Upper lobe of left lung (tissue), 6 donors: Measurements from ENCODE around the gene TRIM9. TPM values are rescaled to one million over a fixed set of nuclear protein-coding genes. Genes with fewer than 3 reads are reported as not detected.
"Not testable (repeated sequence)": the region's sequence is repeated elsewhere in the genome, so short reads cannot be mapped to it uniquely, and the experiment has no call there.

ENCODE experiments used
- ATAC-seq, 2 donors: fragments of 200-7000 bp; cut with Tn5 transposase; one replicate each; pipeline ENCODE4 v1.9.1; 2022; ENCODE audit warnings: mild to moderate bottlenecking in 2 of 2, moderate library complexity in 2 of 2; ENCODE audit not compliant: low FRiP score in 2 of 2
- DNase-seq, 2 donors: peaks; one replicate each; pipeline ENCODE4 v3.0.0-alpha.2; 2019 to 2020
- H3K27ac ChIP-seq, 4 donors: fragments of 200-600 bp; sonication (generic); one replicate each; pipeline ENCODE4 v1.5.1; 2016 to 2019
- H3K27me3 ChIP-seq, 4 donors: fragments of 200-600 bp; sonication (generic); one replicate each; pipeline ENCODE4 v1.5.1; 2017 to 2019
- H3K36me3 ChIP-seq, 4 donors: fragments of 200-600 bp; sonication (generic); one replicate each; pipeline ENCODE4 v1.5.1; 2016 to 2019
- H3K4me1 ChIP-seq, 4 donors: fragments of 200-600 bp; sonication (generic); one replicate each; pipeline ENCODE4 v1.5.1; 2018 to 2019
- H3K4me3 ChIP-seq, 4 donors: fragments of 200-600 bp; sonication (generic); one replicate each; pipeline ENCODE4 v1.5.1; 2017 to 2019; ENCODE audit warnings: mild to moderate bottlenecking in 2 of 4, moderate library complexity in 1 of 4
- H3K9me3 ChIP-seq, 4 donors: fragments of 200-600 bp; sonication (generic); one replicate each; pipeline ENCODE4 v1.5.1; 2018 to 2019
- CTCF ChIP-seq, 6 experiments: fragments of 450-650 bp in 4 of 6; fragments of 200-600 bp in 2 of 6; sonication (generic) in 2 of 6; IDR thresholded peaks; one replicate each; pipeline ENCODE4 v1.5.1; 2016 to 2019; ENCODE audit warnings: antibody characterized with exemption in 6 of 6
- EP300 ChIP-seq, 4 donors: sonication (generic); formaldehyde crosslinking; IDR thresholded peaks; one replicate each; pipeline ENCODE4 v1.5.1; 2017; ENCODE audit warnings: antibody characterized with exemption in 4 of 4, control low read depth in 2 of 4
- POLR2A ChIP-seq, 4 donors: fragments of 450-650 bp; IDR thresholded peaks; one replicate each; pipeline ENCODE4 v1.5.1; 2016 to 2017; ENCODE audit warnings: antibody characterized with exemption in 4 of 4, mild to moderate bottlenecking in 2 of 4
- POLR2AphosphoS5 ChIP-seq, 2 donors: sonication (generic); formaldehyde crosslinking; IDR thresholded peaks; one replicate each; pipeline ENCODE4 v1.5.1; 2017; ENCODE audit warnings: antibody characterized with exemption in 2 of 2
- WGBS, 2 donors: methylation state at CpG; one replicate each; pipeline ENCODE4 v1.1.5; 2017 to 2018; 5-methylcytosine and 5-hydroxymethylcytosine counted together
- total RNA-seq, 6 donors: library from RNA; depleted of rRNA in 4 of 6; stranded (reverse); fragments of >200 nt in 4 of 6; gene quantifications; one replicate each; pipeline versions ENCODE4 v1.1.0 to v1.2.1, GENCODE V29; 2016 to 2021
- donor health status: DM: no; HTN: no; CAD: no; lungs with moderate emphysema.
- donor health status: DM: no; HTN: yes; CAD: no; lungs with severe emphysema.

TRIM9 gene
- total RNA-seq, 6 donors from 2014 or later: 0.30 to 3.1 (median 0.78) TPM

GRCh38 chr14:50963919-50964318 lies 131.0 kb downstream of the TRIM9 start:
- ATAC-seq: no peak
- no peak overlapping the region for H3K27ac ChIP-seq
- WGBS, 2 donors: 94 to 96% methylated on average over 5 of the region's 5 CpGs

DNA sequence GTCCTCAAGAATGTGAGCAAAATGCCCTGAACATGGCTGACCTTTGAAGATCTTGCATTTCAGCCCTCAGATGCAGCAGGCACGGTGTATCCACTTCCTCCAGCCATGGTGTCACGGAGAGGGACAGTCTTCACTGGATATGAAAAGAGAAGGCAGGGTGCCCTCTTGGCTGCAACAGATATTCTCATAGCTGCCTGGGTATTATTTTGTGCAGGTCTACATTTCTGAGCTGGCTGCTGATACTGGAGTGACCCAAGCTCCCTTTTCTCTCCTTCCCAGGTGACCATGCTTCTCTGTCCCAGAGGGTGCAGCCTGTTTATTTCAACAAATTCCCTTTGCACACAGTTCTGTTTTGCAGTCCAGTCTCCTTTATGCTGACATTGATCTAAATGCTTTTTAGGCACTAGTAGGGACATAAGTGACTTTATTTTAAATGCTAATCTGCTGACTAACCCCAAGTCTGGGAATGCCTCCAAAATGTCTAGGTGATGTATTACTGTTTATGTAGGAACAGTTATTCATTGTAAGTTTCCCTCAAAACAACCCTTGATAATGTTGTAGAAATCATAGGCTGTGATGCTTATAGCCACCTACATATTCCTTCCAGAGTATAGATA lies 133.2 kb downstream of the TRIM9 start:
- no peaks in the 10 kb centered on the region for H3K36me3 ChIP-seq
- peak overlapping the region in 1 of 4 donors; percentile 39 for H3K27ac ChIP-seq
- H3K4me1 ChIP-seq: peaks cover 10 to 21% (median 18%) of the 10 kb centered on the region in 4 donors
- no peak overlapping the region for H3K4me3 ChIP-seq
- ATAC-seq: peak in 1 of 2 donors; percentile 66
- 26 to 39% methylated on average over 2 of the region's 2 CpGs for WGBS, 2 donors
- no peak for DNase-seq
- H3K27me3 ChIP-seq: no peaks in the 10 kb centered on the region
- TF ChIP-seq CTCF (IDR thresholded peaks at IDR 0.05): no peak
- no peak for TF ChIP-seq EP300 (IDR thresholded peaks at IDR 0.05)
- no peak for TF ChIP-seq POLR2A (IDR thresholded peaks at IDR 0.05)
- no peaks in the 10 kb centered on the region for H3K9me3 ChIP-seq

More at GRCh38 chr14:50963919-50964318, 131.0 kb downstream of the TRIM9 start:
- Histone ChIP-seq H3K4me3 (no peak overlapping the region), H3K9me3 (no peaks in the 10 kb centered on the region), H3K4me1 (peaks cover 10 to 21% (median 18%) of the 10 kb centered on the region in 4 donors), H3K36me3 (no peaks in the 10 kb centered on the region), H3K27me3 (no peaks in the 10 kb centered on the region)
- no peak for DNase-seq
- TF ChIP-seq EP300 (IDR thresholded peaks at IDR 0.05) (no peak), POLR2A (IDR thresholded peaks at IDR 0.05) (no peak), CTCF (IDR thresholded peaks at IDR 0.05) (no peak), POLR2AphosphoS5 (IDR thresholded peaks at IDR 0.05) (no peak)

GRCh38 chr14:50957296-50957695 lies 137.6 kb downstream of the TRIM9 start:
- TF ChIP-seq POLR2AphosphoS5 (IDR thresholded peaks at IDR 0.05) (no peak), EP300 (IDR thresholded peaks at IDR 0.05) (no peak), POLR2A (IDR thresholded peaks at IDR 0.05) (no peak), CTCF (IDR thresholded peaks at IDR 0.05) (no peak)
- Histone ChIP-seq H3K36me3 (no peaks in the 10 kb centered on the region), H3K4me1 (peaks cover 18 to 26% (median 21%) of the 10 kb centered on the region in 4 donors), H3K27ac (no peak overlapping the region), H3K27me3 (no peaks in the 10 kb centered on the region), H3K9me3 (no peaks in the 10 kb centered on the region), H3K4me3 (no peak overlapping the region)
- no peak for DNase-seq
- WGBS, 2 donors: 44 to 57% methylated on average over 3 of the region's 3 CpGs
- peak in 1 of 2 donors; percentile 39 for ATAC-seq

DNA sequence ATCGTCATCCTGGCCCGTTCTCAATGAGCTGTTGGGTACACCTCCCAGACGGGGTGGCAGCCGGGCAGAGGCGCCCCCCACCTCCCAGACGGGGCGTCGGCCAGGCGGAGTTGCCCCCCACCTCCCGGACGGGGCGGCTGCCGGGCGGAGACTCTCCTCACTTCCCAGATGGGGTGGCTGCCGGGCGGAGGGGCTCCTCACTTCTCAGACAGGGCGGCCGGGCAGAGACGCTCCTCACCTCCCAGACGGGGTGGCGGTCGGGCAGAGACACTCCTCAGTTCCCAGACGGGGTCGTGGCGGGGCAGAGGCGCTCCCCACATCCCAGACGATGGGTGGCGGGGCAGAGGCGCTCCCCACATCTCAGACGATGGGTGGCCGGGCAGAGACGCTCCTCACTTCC lies 138.5 kb downstream of the TRIM9 start:
- not testable (repeated sequence) for H3K27me3 ChIP-seq, H3K27ac ChIP-seq, ATAC-seq, H3K4me3 ChIP-seq, H3K9me3 ChIP-seq, H3K36me3 ChIP-seq
- peak in 1 of 2 donors; percentile 73 for DNase-seq
- 87 to 93% methylated on average over 10 to 25 of the region's 32 CpGs for WGBS, 2 donors
- peaks cover 11 to 20% (median 14%) of the 10 kb centered on the region in 4 donors for H3K4me1 ChIP-seq

GRCh38 chr14:50955373-50956043 lies 139.4 kb downstream of the TRIM9 start:
- DNase-seq (peak in 1 of 2 donors; percentile 75), ATAC-seq (peak; percentile 77 to 97)
- Histone ChIP-seq H3K36me3 (no peaks in the 10 kb centered on the region), H3K4me3 (no peak overlapping the region), H3K9me3 (no peaks in the 10 kb centered on the region), H3K4me1 (peaks cover 4 to 12% (median 9%) of the 10 kb centered on the region in 4 donors), H3K27ac (peak overlapping the region; percentile 45 to 75 (median 63)), H3K27me3 (no peaks in the 10 kb centered on the region)
- WGBS, 2 donors: 74% methylated on average over 4 to 5 of the region's 5 CpGs
- no peak for TF ChIP-seq POLR2A (IDR thresholded peaks at IDR 0.05)
- peak in 3 of 6 experiments; percentile 6 to 39 (median 20) for TF ChIP-seq CTCF (IDR thresholded peaks at IDR 0.05)
- TF ChIP-seq POLR2AphosphoS5 (IDR thresholded peaks at IDR 0.05): no peak
- TF ChIP-seq EP300 (IDR thresholded peaks at IDR 0.05): no peak
